IMR-90 (cell line): Measurements from ENCODE around the gene SLX4IP. TPM values are rescaled to one million over a fixed set of nuclear protein-coding genes. Genes with fewer than 3 reads are reported as not detected.

ENCODE experiments used
- ATAC-seq: fragments of 200-7000 bp; cut with Tn5 transposase; 2 replicates; pipeline ENCODE4 v1.9.1; 2020; ENCODE audit warnings: low read depth, mild to moderate bottlenecking, moderate library complexity
- BruUV-seq: library from RNA; stranded (reverse); fragments of 400-500 nt; replicated peaks from 2 replicates; lab custom pipeline; 2021; lab: Mats Ljungman, UMichigan
- CTCF ChIA-PET: fragments of 300-600 bp; formaldehyde crosslinking; extraction: SDS; loops from one replicate; lab custom pipeline; 2021; ENCODE audit warnings: antibody characterized with exemption; lab: Yijun Ruan, JAX
- POLR2A ChIA-PET: fragments of 300-600 bp; sonication (Branson Sonifier 250); formaldehyde crosslinking; loops from one replicate; lab custom pipeline; 2022; ENCODE audit warnings: antibody characterized with exemption; ENCODE audit not compliant: unreplicated experiment; lab: Charles Lee
- DNase-seq: peaks from one replicate; pipeline ENCODE4 v3.0.0; 2013
- H2AFZ ChIP-seq: replicated peaks from 2 replicates; pipeline ENCODE3; 2013; ENCODE audit warnings: low read length, mild to moderate bottlenecking; ENCODE audit not compliant: poor library complexity
- H2AK5ac ChIP-seq: 2 replicates; pipeline ENCODE4 v1.6.1; 2013; ENCODE audit warnings: low read depth, low read length, inconsistent platforms
- H2AK9ac ChIP-seq: replicated peaks from 2 replicates; pipeline ENCODE3; 2013; ENCODE audit warnings: mild to moderate bottlenecking, low read depth, low read length, moderate library complexity; ENCODE audit not compliant: poor library complexity
- H2BK120ac ChIP-seq: 2 replicates; pipeline ENCODE4 v1.6.1; 2013; ENCODE audit warnings: low read depth, low read length, inconsistent platforms
- H2BK15ac ChIP-seq: 3 replicates; pipeline ENCODE4 v1.6.1; 2013; ENCODE audit warnings: low read depth, low read length, inconsistent platforms
- H2BK20ac ChIP-seq: 2 replicates; pipeline ENCODE4 v1.6.1; 2013; ENCODE audit warnings: low read depth, mild to moderate bottlenecking, inconsistent platforms, low read length, moderate library complexity
- H2BK5ac ChIP-seq: 2 replicates; pipeline ENCODE4 v1.6.1; 2013; ENCODE audit warnings: mild to moderate bottlenecking, low read depth, low read length, inconsistent platforms; ENCODE audit not compliant: poor library complexity, severe bottlenecking
- H3K14ac ChIP-seq: replicated peaks from 2 replicates; pipeline ENCODE4 v1.6.1; 2013; ENCODE audit warnings: low read depth, low read length, inconsistent platforms
- H3K18ac ChIP-seq: 2 replicates; pipeline ENCODE4 v1.6.1; 2013; ENCODE audit warnings: low read depth, low read length, control low read depth
- H3K23ac ChIP-seq: 2 replicates; pipeline ENCODE4 v1.6.1; 2013; ENCODE audit warnings: low read depth, low read length, inconsistent platforms
- H3K27ac ChIP-seq: 2 replicates; pipeline ENCODE4 v1.5.1; 2013; ENCODE audit warnings: mild to moderate bottlenecking, control low read depth, low read length; ENCODE audit not compliant: insufficient read depth
- H3K27me3 ChIP-seq: 2 replicates; pipeline ENCODE4 v1.6.1; 2013; ENCODE audit warnings: low read length; ENCODE audit not compliant: control insufficient read depth, insufficient read depth
- H3K36me3 ChIP-seq: 2 replicates; pipeline ENCODE4 v1.6.1; 2013; ENCODE audit warnings: low read length, mixed read lengths; ENCODE audit not compliant: control insufficient read depth, insufficient read depth
- H3K4ac ChIP-seq: 2 replicates; pipeline ENCODE4 v1.6.1; 2013; ENCODE audit warnings: low read depth, low read length, inconsistent platforms
- H3K4me1 ChIP-seq: 2 replicates; pipeline ENCODE4 v1.6.1; 2013; ENCODE audit warnings: low read length, mixed read lengths; ENCODE audit not compliant: control insufficient read depth, insufficient read depth
- H3K4me2 ChIP-seq: 2 replicates; pipeline ENCODE4 v1.6.1; 2013; ENCODE audit warnings: low read depth, mild to moderate bottlenecking, control low read depth, low read length, moderate library complexity
- H3K4me3 ChIP-seq: 2 replicates; pipeline ENCODE4 v1.5.1; 2013; ENCODE audit warnings: low read depth, mild to moderate bottlenecking, control low read depth, low read length, moderate library complexity; ENCODE audit not compliant: insufficient read depth
- H3K56ac ChIP-seq: 2 replicates; pipeline ENCODE4 v1.6.1; 2013; ENCODE audit warnings: low read length, inconsistent platforms; ENCODE audit not compliant: insufficient read depth; ENCODE audit errors: extremely low read depth
- H3K79me1 ChIP-seq, 2 experiments: 2 replicates each; pipeline ENCODE4 v1.6.1; 2013; ENCODE audit warnings: low read length in 2 of 2, inconsistent platforms in 1 of 2, low read depth in 1 of 2
- H3K9ac ChIP-seq: 2 replicates; pipeline ENCODE4 v1.6.1; 2013; ENCODE audit warnings: low read depth, low read length, control low read depth
- H3K9me1 ChIP-seq: 2 replicates; pipeline ENCODE4 v1.6.1; 2013; ENCODE audit warnings: low read length, inconsistent platforms; ENCODE audit not compliant: insufficient read depth
- H3K9me3 ChIP-seq: 2 replicates; pipeline ENCODE4 v1.6.1; 2013; ENCODE audit warnings: low read length; ENCODE audit not compliant: control insufficient read depth, insufficient read depth
- H4K20me1 ChIP-seq: 2 replicates; pipeline ENCODE4 v1.6.1; 2013; ENCODE audit warnings: low read length, inconsistent platforms; ENCODE audit not compliant: insufficient read depth
- H4K5ac ChIP-seq: 2 replicates; pipeline ENCODE4 v1.6.1; 2013; ENCODE audit warnings: mild to moderate bottlenecking, low read depth, low read length, control low read depth
- H4K8ac ChIP-seq, 2 experiments: 2 replicates each; pipeline ENCODE4 v1.6.1; 2013; ENCODE audit warnings: low read depth in 2 of 2, low read length in 2 of 2, control low read depth in 1 of 2, inconsistent platforms in 1 of 2
- H4K91ac ChIP-seq: 2 replicates; pipeline ENCODE4 v1.6.1; 2013; ENCODE audit warnings: low read depth, low read length, inconsistent platforms; ENCODE audit not compliant: insufficient read depth
- CEBPB ChIP-seq: IDR thresholded peaks from 2 replicates; pipeline ENCODE4 v1.6.1; 2012; ENCODE audit warnings: low read depth, low read length, improper control_type of control experiment
- CHD1 ChIP-seq: IDR thresholded peaks from 2 replicates; pipeline ENCODE4 v1.6.1; 2012; ENCODE audit warnings: low read depth, low read length, improper control_type of control experiment
- FOS ChIP-seq: fragments of 150-350 bp; IDR thresholded peaks from 2 replicates; pipeline ENCODE4 v1.6.1; 2016; ENCODE audit warnings: low read depth, low read length
- MAFK ChIP-seq: IDR thresholded peaks from 2 replicates; pipeline ENCODE4 v1.6.1; 2012; ENCODE audit warnings: low read depth, low read length, improper control_type of control experiment
- NFE2L2 ChIP-seq: fragments of 150-350 bp; IDR thresholded peaks from 2 replicates; pipeline ENCODE4 v1.6.1; 2016; ENCODE audit warnings: low read depth, mild to moderate bottlenecking, low read length
- RCOR1 ChIP-seq: IDR thresholded peaks from 2 replicates; pipeline ENCODE4 v1.6.1; 2012; ENCODE audit warnings: mild to moderate bottlenecking, low read length, improper control_type of control experiment; ENCODE audit not compliant: insufficient replicate concordance
- RFX5 ChIP-seq: IDR thresholded peaks from 2 replicates; pipeline ENCODE4 v1.8.0; 2012; ENCODE audit warnings: low read depth, mild to moderate bottlenecking, low read length, moderate library complexity
- WGBS, 2 experiments: methylation state at CpG; one replicate each; pipeline versions ENCODE4 v1.1.5 to v1.1.7; 2013; ENCODE audit warnings: missing lambda C conversion rate in 2 of 2; ENCODE audit not compliant: insufficient read length in 1 of 2; ENCODE audit errors: extremely low coverage in 2 of 2; 5-methylcytosine and 5-hydroxymethylcytosine counted together
- dilution Hi-C: fragments of 300-500 bp; cut with HindIII; formaldehyde crosslinking; loops from one replicate; pipeline ENCODE4 v1.14.3; 2018; ENCODE audit warnings: low sequenced_read_pairs; ENCODE audit not compliant: unreplicated experiment
- in situ Hi-C: fragments of 300-500 bp; cut with MboI; formaldehyde crosslinking; loops from 3 replicates; pipeline ENCODE4 v1.14.3; 2019; ENCODE audit warnings: low sequenced_read_pairs, inconsistent platforms, mixed read lengths
- intact Hi-C: fragments of 100-400 bp; cut with micrococcal nuclease; formaldehyde crosslinking; loops from 2 replicates; pipeline ENCODE4 v1.10.0; 2022
- polyA plus RNA-seq, 3 experiments: library from polyadenylated mRNA; depleted of rRNA; stranded (reverse); fragments of >200 nt; gene quantifications; 2 replicates each; pipeline ENCODE4 v1.2.3, GENCODE V29; 2012; ENCODE audit warnings: low replicate concordance in 1 of 3
- total RNA-seq: library from RNA; depleted of rRNA; stranded (reverse); fragments of >200 nt; gene quantifications from 2 replicates; pipeline ENCODE4 v1.2.3, GENCODE V29; 2012
- TF ChIP-seq, protein P1 (sequence below): fragments of 150-350 bp; IDR thresholded peaks from 2 replicates; pipeline ENCODE4 v1.6.1; 2016; ENCODE audit warnings: low read depth, mild to moderate bottlenecking, low read length, moderate library complexity, borderline replicate concordance
- TF ChIP-seq, protein P2 (sequence below): conservative IDR thresholded peaks from 2 replicates; pipeline ENCODE4 v1.5.1; 2012; ENCODE audit warnings: mild to moderate bottlenecking, low read depth, low read length, improper control_type of control experiment

The SLX4IP gene
- total and polyA plus RNA-seq, 2 of the 4 experiments (the other 2 are of a cell fraction), result 1.3 to 5.9 TPM

DNA sequence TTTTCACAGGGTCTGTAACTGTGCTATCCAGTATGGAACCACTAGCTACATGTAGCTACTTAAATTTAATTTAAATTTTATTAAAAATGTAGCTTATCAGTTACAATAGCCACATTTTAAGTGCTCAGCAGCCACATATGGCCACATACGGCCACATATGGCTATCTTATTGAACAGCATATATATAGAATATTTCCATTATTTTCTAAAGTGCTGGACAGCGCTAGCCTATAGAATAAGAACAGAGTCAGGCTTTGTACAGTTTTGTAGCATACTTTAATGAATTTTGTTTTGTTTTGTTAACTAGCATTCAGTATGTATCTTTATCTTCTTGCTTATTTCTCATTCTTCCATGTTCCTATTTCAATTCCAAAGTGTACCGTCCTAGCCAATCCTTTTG, 120.3 kb downstream of the SLX4IP start:
- no peak overlapping the region for H3K14ac ChIP-seq
- H3K9me3 ChIP-seq, result no peaks in the 10 kb centered on the region
- no peak overlapping the region for H4K8ac ChIP-seq
- H2BK15ac ChIP-seq, result peak overlapping the region; percentile 57; the same call in 1 of the 3 replicates
- dilution Hi-C loops (no loop called here), intact Hi-C loops (loop anchor here (5.0 to 10.0 kb wide), 5 partner anchors 97 to 799 kb away; no protein-coding TSS in a partner anchor), in situ Hi-C loops (no loop called here)
- peaks cover 17% of the 10 kb centered on the region for H3K4me1 ChIP-seq
- peak overlapping the region; percentile 45; the same call in 1 of the 2 replicates for H2BK120ac ChIP-seq
- WGBS, 2 experiments, result no CpG with 5 or more reads among the region's 3 CpGs
- H4K20me1 ChIP-seq, result no peaks in the 10 kb centered on the region; the same call in 1 of the 2 replicates
- H2AK5ac ChIP-seq, result 0 out of 2 replicates have a peak overlapping the region, but pooled peaks have one; percentile 41
- peaks cover 4 to 9% of the 10 kb centered on the region in 2 experiments; a peak in 2 of 4 replicates for H3K79me1 ChIP-seq
- ChIA-PET POLR2A (no interaction called here), CTCF (interaction anchor here (0.9 to 1.4 kb wide), 2 partner anchors 107 to 116 kb away, joined by 3 read pairs; no protein-coding TSS in a partner anchor)
- DNase-seq (no peak), ATAC-seq (no peak)
- no peak overlapping the region for H4K5ac ChIP-seq
- H3K23ac ChIP-seq, result no peak overlapping the region
- peaks cover 3% of the 10 kb centered on the region for H3K9me1 ChIP-seq
- no peaks in the 10 kb centered on the region for H3K27me3 ChIP-seq
- no peak overlapping the region for H3K9ac ChIP-seq
- H3K4ac ChIP-seq, result no peak overlapping the region
- no peak overlapping the region for H3K27ac ChIP-seq
- H3K36me3 ChIP-seq, result no peaks in the 10 kb centered on the region
- no peak overlapping the region for H2AK9ac ChIP-seq
- no peak overlapping the region for H3K4me2 ChIP-seq
- H2BK20ac ChIP-seq, result 0 out of 2 replicates have a peak overlapping the region, but pooled peaks have one; percentile 27
- no peak overlapping the region for H3K56ac ChIP-seq
- TF ChIP-seq NFE2L2 (no peak), CEBPB (no peak), CHD1 (no peak), FOS (no peak), MAFK (no peak), RCOR1 (no peak), RFX5 (no peak)
- TF ChIP-seq, protein P1, sequence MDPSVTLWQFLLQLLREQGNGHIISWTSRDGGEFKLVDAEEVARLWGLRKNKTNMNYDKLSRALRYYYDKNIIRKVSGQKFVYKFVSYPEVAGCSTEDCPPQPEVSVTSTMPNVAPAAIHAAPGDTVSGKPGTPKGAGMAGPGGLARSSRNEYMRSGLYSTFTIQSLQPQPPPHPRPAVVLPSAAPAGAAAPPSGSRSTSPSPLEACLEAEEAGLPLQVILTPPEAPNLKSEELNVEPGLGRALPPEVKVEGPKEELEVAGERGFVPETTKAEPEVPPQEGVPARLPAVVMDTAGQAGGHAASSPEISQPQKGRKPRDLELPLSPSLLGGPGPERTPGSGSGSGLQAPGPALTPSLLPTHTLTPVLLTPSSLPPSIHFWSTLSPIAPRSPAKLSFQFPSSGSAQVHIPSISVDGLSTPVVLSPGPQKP, result no peak
- TF ChIP-seq, protein P2, sequence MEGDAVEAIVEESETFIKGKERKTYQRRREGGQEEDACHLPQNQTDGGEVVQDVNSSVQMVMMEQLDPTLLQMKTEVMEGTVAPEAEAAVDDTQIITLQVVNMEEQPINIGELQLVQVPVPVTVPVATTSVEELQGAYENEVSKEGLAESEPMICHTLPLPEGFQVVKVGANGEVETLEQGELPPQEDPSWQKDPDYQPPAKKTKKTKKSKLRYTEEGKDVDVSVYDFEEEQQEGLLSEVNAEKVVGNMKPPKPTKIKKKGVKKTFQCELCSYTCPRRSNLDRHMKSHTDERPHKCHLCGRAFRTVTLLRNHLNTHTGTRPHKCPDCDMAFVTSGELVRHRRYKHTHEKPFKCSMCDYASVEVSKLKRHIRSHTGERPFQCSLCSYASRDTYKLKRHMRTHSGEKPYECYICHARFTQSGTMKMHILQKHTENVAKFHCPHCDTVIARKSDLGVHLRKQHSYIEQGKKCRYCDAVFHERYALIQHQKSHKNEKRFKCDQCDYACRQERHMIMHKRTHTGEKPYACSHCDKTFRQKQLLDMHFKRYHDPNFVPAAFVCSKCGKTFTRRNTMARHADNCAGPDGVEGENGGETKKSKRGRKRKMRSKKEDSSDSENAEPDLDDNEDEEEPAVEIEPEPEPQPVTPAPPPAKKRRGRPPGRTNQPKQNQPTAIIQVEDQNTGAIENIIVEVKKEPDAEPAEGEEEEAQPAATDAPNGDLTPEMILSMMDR, result no peak
- no peak overlapping the region; the same call in 1 of the 2 replicates for H4K91ac ChIP-seq
- H3K4me3 ChIP-seq, result no peak overlapping the region
- no peak overlapping the region for H2BK5ac ChIP-seq
- H3K18ac ChIP-seq, result no peak overlapping the region
- no peak overlapping the region for H2AFZ ChIP-seq
- BruUV-seq, result no TSS peak
